Activated T-helper 17 cell treated with anti-CD3 and anti-CD28 coated beads, Interleukin-2, amount 50 U/mL, for 72 hours (primary cell): ENCODE data around the gene USP6. TPM values are rescaled to one million over a fixed set of nuclear protein-coding genes. Genes with fewer than 3 reads are reported as not detected.
"Not testable (repeated sequence)": the region's sequence is repeated elsewhere in the genome, so short reads cannot be mapped to it uniquely, and the experiment has no call there.

Source experiments
- ATAC-seq: fragments of 150-1000 bp; cut with Tn5 transposase; replicated peaks from 2 replicates; pipeline ENCODE4 v1.10.0; 2021; ENCODE audit warnings: mild to moderate bottlenecking, moderate library complexity
- H3K27ac Mint-ChIP-seq: one replicate; pipeline ENCODE4 v1.8.0; 2022; ENCODE audit warnings: mixed read lengths
- H3K27me3 Mint-ChIP-seq: one replicate; pipeline ENCODE4 v1.8.0; 2022; ENCODE audit warnings: mixed read lengths
- H3K36me3 Mint-ChIP-seq: one replicate; pipeline ENCODE4 v1.8.0; 2022; ENCODE audit warnings: low read depth, mild to moderate bottlenecking, mixed read lengths
- H3K4me1 Mint-ChIP-seq: one replicate; pipeline ENCODE4 v1.8.0; 2022; ENCODE audit warnings: mixed read lengths
- H3K4me3 Mint-ChIP-seq: one replicate; pipeline ENCODE4 v1.8.0; 2022; ENCODE audit warnings: mild to moderate bottlenecking, mixed read lengths
- H3K9me3 Mint-ChIP-seq: one replicate; pipeline ENCODE4 v1.8.0; 2022; ENCODE audit warnings: mixed read lengths
- total RNA-seq, 2 donors: library from RNA; stranded (reverse); gene quantifications; one replicate each; pipeline ENCODE4 v1.2.3, GENCODE V29; 2022

Gene USP6
- total RNA-seq, 2 donors from 2014 or later = 0.06 to 0.08 TPM

- not testable (repeated sequence) for H3K9me3 Mint-ChIP-seq, ATAC-seq, H3K4me1 Mint-ChIP-seq, H3K4me3 Mint-ChIP-seq, H3K27me3 Mint-ChIP-seq, H3K36me3 Mint-ChIP-seq, H3K27ac Mint-ChIP-seq
Measured at GRCh38 chr17:5217562-5217961, 101.7 kb downstream of the USP6 start.

DNA sequence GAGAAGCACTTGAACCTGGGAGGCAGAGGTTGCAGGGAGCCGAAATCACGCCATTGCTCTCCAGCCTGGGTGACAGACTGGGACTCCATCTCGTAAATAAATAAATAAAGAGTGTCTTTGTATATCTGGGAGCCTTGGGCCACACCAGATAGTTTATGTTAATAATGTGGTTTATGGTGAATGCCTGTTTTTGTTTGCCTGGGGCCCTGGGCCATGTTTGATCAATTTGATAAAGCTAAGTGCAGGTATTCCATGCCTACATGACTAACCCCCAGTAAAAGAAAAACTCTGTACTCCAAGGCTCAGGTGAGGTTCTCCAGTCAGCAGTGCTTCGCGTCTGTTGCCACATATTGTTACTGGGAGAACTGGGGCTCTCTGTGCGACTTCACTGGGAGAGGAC, 103.7 kb downstream of the USP6 start:
- no peaks in the 10 kb centered on the region for H3K27me3 Mint-ChIP-seq
- ATAC-seq = no peak
- H3K27ac Mint-ChIP-seq = no peak overlapping the region
- no peaks in the 10 kb centered on the region for H3K9me3 Mint-ChIP-seq
- no peak overlapping the region for H3K4me3 Mint-ChIP-seq
- H3K36me3 Mint-ChIP-seq = no peaks in the 10 kb centered on the region
- H3K4me1 Mint-ChIP-seq = no peaks in the 10 kb centered on the region

GRCh38 chr17:5220074-5220473, 104.2 kb downstream of the USP6 start:
- Mint-ChIP-seq H3K9me3 (no peaks in the 10 kb centered on the region), H3K27me3 (no peaks in the 10 kb centered on the region), H3K27ac (no peak overlapping the region), H3K36me3 (no peaks in the 10 kb centered on the region), H3K4me1 (no peaks in the 10 kb centered on the region), H3K4me3 (no peak overlapping the region)
- ATAC-seq = no peak

- H3K9me3 Mint-ChIP-seq, H3K4me3 Mint-ChIP-seq, H3K27me3 Mint-ChIP-seq, H3K36me3 Mint-ChIP-seq, H3K4me1 Mint-ChIP-seq, H3K27ac Mint-ChIP-seq, ATAC-seq: not testable (repeated sequence)
Measured at GRCh38 chr17:5221912-5222311, 106.1 kb downstream of the USP6 start.

Other genes starting within 250 kb of the USP6 start
- gene C17orf107, start 216.5 kb upstream of the USP6 start, total RNA-seq = 1 to 10 TPM in 1 of 2 donors, under 1 TPM in 1; 0.67 to 3.4 TPM
- gene CHRNE, start 212.9 kb upstream of the USP6 start, total RNA-seq = under 1 TPM; 0.35 to 0.69 TPM
- gene GP1BA, start 183.8 kb upstream of the USP6 start, total RNA-seq = under 1 TPM in 1 of 2 donors, not detected in 1; 0.11 TPM
- gene SLC25A11, start 176.0 kb upstream of the USP6 start, total RNA-seq = 10 to 100 TPM; 54.7 to 68.5 TPM
- gene RNF167, start 175.8 kb upstream of the USP6 start, total RNA-seq = 100 to 1,000 TPM; 184 to 197 TPM
- 1,000 to 10,000 TPM; 1,346 to 1,950 TPM for gene PFN1, start 167.5 kb upstream of the USP6 start, total RNA-seq
- gene ENO3, start 164.9 kb upstream of the USP6 start, total RNA-seq = 10 to 100 TPM; 27.4 to 30.3 TPM
- gene SPAG7, start 148.2 kb upstream of the USP6 start, total RNA-seq = 10 to 100 TPM; 71.6 to 83.4 TPM
- gene CAMTA2, start 128.4 kb upstream of the USP6 start, total RNA-seq = 100 to 1,000 TPM in 1 of 2 donors, 10 to 100 TPM in 1; 66.9 to 103 TPM
- gene INCA1, start 118.5 kb upstream of the USP6 start, total RNA-seq = under 1 TPM; 0.61 to 0.69 TPM
- 10 to 100 TPM; 47.4 to 54.4 TPM for gene KIF1C, start 118.1 kb upstream of the USP6 start, total RNA-seq
- gene SLC52A1, start 80.6 kb upstream of the USP6 start, total RNA-seq = under 1 TPM; 0.11 to 0.26 TPM
- gene ZFP3, start 37.6 kb upstream of the USP6 start, total RNA-seq = 1 to 10 TPM; 1.4 to 1.9 TPM
- gene ZNF232, start 4.2 kb upstream of the USP6 start, total RNA-seq = 10 to 100 TPM; 10.7 to 16.3 TPM
- gene ZNF594, start 75.8 kb downstream of the USP6 start, total RNA-seq = 1 to 10 TPM; 4.7 to 6.3 TPM
- gene SCIMP, start 118.8 kb downstream of the USP6 start, total RNA-seq = not detected
- 10 to 100 TPM; 35.7 to 55.5 TPM for gene RABEP1, start 166.3 kb downstream of the USP6 start, total RNA-seq